Measurements from ENCODE around the gene SYNDIG1L. TPM values are rescaled to one million over a fixed set of nuclear protein-coding genes. Genes with fewer than 3 reads are reported as not detected.

Gene SYNDIG1L
- total RNA-seq, 1 experiment from 2014 or later, result 1.4 TPM

- no peak for DNase-seq (ENCODE audit: low spot score)
- TF ChIP-seq FOXP4 (CRISPR knock-in tag; IDR thresholded peaks at IDR 0.05) (no peak), AFF4 (CRISPR knock-in tag; IDR thresholded peaks at IDR 0.05; ENCODE audit: borderline replicate concordance) (no peak), FOXP1 (CRISPR knock-in tag; IDR thresholded peaks at IDR 0.05; ENCODE audit: borderline replicate concordance) (no peak), SOX15 (CRISPR knock-in tag; IDR thresholded peaks at IDR 0.05) (no peak), IRF2 (CRISPR knock-in tag; IDR thresholded peaks at IDR 0.05; ENCODE audit: borderline replicate concordance, low read depth) (no peak), ZNF532 (CRISPR knock-in tag; IDR thresholded peaks at IDR 0.05; ENCODE audit: borderline replicate concordance) (no peak), ZNF121 (CRISPR knock-in tag; IDR thresholded peaks at IDR 0.05) (no peak), CREB1 (CRISPR knock-in tag; IDR thresholded peaks at IDR 0.05) (no peak), ZNF281 (CRISPR knock-in tag; IDR thresholded peaks at IDR 0.05) (no peak), GTF2I (CRISPR knock-in tag; conservative IDR thresholded peaks at IDR 0.05) (no peak)
- H3K4me3 Mint-ChIP-seq, result no peak overlapping the region
- ChIA-PET CTCF (interaction anchor here (2.1 kb wide), 1 partner anchor 32 kb away, joined by 6 read pairs; no protein-coding TSS in a partner anchor), POLR2A (no interaction called here)
- no peak for ATAC-seq
- peak overlapping the region; percentile 29; the same call in 1 of the 2 replicates for H3K27ac Mint-ChIP-seq
- peaks cover 4% of the 10 kb centered on the region for H3K36me3 Mint-ChIP-seq
- H3K4me1 Mint-ChIP-seq, result peaks cover 16% of the 10 kb centered on the region
- no peaks in the 10 kb centered on the region for H3K27me3 Mint-ChIP-seq (ENCODE audit: low read depth)
- no peaks in the 10 kb centered on the region for H3K9me3 Mint-ChIP-seq
Measured at GRCh38 chr14:74368026-74368425, 58.0 kb downstream of the SYNDIG1L start.

- peaks cover 47% of the 10 kb centered on the region for H3K4me1 Mint-ChIP-seq
- ATAC-seq, result no peak
- no peak for DNase-seq (ENCODE audit: low spot score)
- no peak overlapping the region for H3K4me3 Mint-ChIP-seq
- no peaks in the 10 kb centered on the region for H3K27me3 Mint-ChIP-seq (ENCODE audit: low read depth)
- H3K36me3 Mint-ChIP-seq, result peaks cover 16% of the 10 kb centered on the region
- CTCF ChIA-PET, result interaction anchor here (0.7 to 2.1 kb wide), 5 partner anchors 40 to 137 kb away, joined by 3 to 7 read pairs (median 4); partner anchors contain the start of genes ISCA2 and NPC2
- POLR2A ChIA-PET, result interaction anchor here (1.1 kb wide), 1 partner anchor 16 kb away, joined by 3 read pairs; the partner anchor contains the start of gene VRTN
- no peaks in the 10 kb centered on the region for H3K9me3 Mint-ChIP-seq
- peak overlapping the region; percentile 85 for H3K27ac Mint-ChIP-seq
- no peak for TF ChIP-seq ETV6 (CRISPR knock-in tag; IDR thresholded peaks at IDR 0.05)
- no peak for TF ChIP-seq ZNF263 (CRISPR knock-in tag; IDR thresholded peaks at IDR 0.05; ENCODE audit: low read depth)
- TF ChIP-seq CDX4 (CRISPR knock-in tag; IDR thresholded peaks at IDR 0.05; ENCODE audit: borderline replicate concordance), result no peak
- no peak for TF ChIP-seq SMAD3 (CRISPR knock-in tag; IDR thresholded peaks at IDR 0.05; ENCODE audit: borderline replicate concordance)
- no peak for TF ChIP-seq E2F4 (CRISPR knock-in tag; IDR thresholded peaks at IDR 0.05; ENCODE audit: borderline replicate concordance, low read depth)
- TF ChIP-seq NFYB (CRISPR knock-in tag; conservative IDR thresholded peaks at IDR 0.05; ENCODE audit: low read depth), result no peak
Measured at GRCh38 chr14:74364271-74364880, 61.6 kb downstream of the SYNDIG1L start.
